CD14-positive monocyte (primary cell): ENCODE measurements around the gene RELN. TPM values are rescaled to one million over a fixed set of nuclear protein-coding genes. Genes with fewer than 3 reads are reported as not detected.

Experiments used
- DNase-seq, 3 donors: peaks; one replicate each; pipeline ENCODE4 v3.0.0-alpha.2; 2011 to 2022
- H2AFZ ChIP-seq: 2 replicates; pipeline ENCODE4 v1.6.0; 2012; ENCODE audit warnings: mild to moderate bottlenecking, low read depth, low read length, inconsistent platforms; ENCODE audit not compliant: insufficient read depth, poor library complexity, severe bottlenecking
- H3K27ac ChIP-seq, 2 donors: 1 replicate in 1 of 2; 2 replicates in 1 of 2; pipeline ENCODE4 v1.5.1; 2012 to 2013; ENCODE audit warnings: low read length in 2 of 2, control low read depth in 1 of 2, inconsistent platforms in 1 of 2, low read depth in 1 of 2, mild to moderate bottlenecking in 1 of 2
- H3K27me3 ChIP-seq, 2 donors: one replicate each; pipeline versions ENCODE4 v1.6.0 to v1.6.1; 2011 to 2013; ENCODE audit warnings: low read length in 2 of 2; ENCODE audit not compliant: control insufficient read depth in 2 of 2, insufficient read depth in 2 of 2
- H3K36me3 ChIP-seq, 2 donors: replicated peaks in 1 of 2; 1 replicate in 1 of 2; 2 replicates in 1 of 2; pipeline versions ENCODE4 v1.5.1 to v1.6.1; 2012 to 2013; ENCODE audit warnings: low read length in 2 of 2, control low read depth in 1 of 2, inconsistent platforms in 1 of 2, mild to moderate bottlenecking in 1 of 2; ENCODE audit not compliant: insufficient read depth in 2 of 2, control insufficient read depth in 1 of 2
- H3K4me1 ChIP-seq, 2 donors: 1 replicate in 1 of 2; 2 replicates in 1 of 2; pipeline versions ENCODE4 v1.5.1 to v1.6.1; 2012 to 2013; ENCODE audit warnings: low read length in 2 of 2, control low read depth in 1 of 2, inconsistent platforms in 1 of 2, mild to moderate bottlenecking in 1 of 2, moderate library complexity in 1 of 2; ENCODE audit not compliant: insufficient read depth in 2 of 2, control insufficient read depth in 1 of 2
- H3K4me2 ChIP-seq: replicated peaks from 2 replicates; pipeline ENCODE3; 2012; ENCODE audit warnings: low read length, moderate library complexity, mild to moderate bottlenecking; ENCODE audit not compliant: poor library complexity, severe bottlenecking; ENCODE audit errors: extremely low read depth
- H3K4me3 ChIP-seq, 3 experiments: fragments of 200-600 bp in 1 of 3; sonication (generic) in 1 of 3; replicated peaks in 1 of 3; 1 replicate in 2 of 3; 2 replicates in 1 of 3; pipeline ENCODE4 v1.5.1; 2011 to 2013; ENCODE audit warnings: low read length in 3 of 3, mild to moderate bottlenecking in 3 of 3, control low read depth in 2 of 3, low read depth in 2 of 3, inconsistent platforms in 1 of 3, moderate library complexity in 1 of 3
- H3K79me2 ChIP-seq: 2 replicates; pipeline ENCODE4 v1.6.0; 2012; ENCODE audit warnings: mild to moderate bottlenecking, control low read depth, inconsistent platforms, low read length, moderate library complexity; ENCODE audit not compliant: insufficient read depth
- H3K9ac ChIP-seq: 2 replicates; pipeline ENCODE4 v1.6.0; 2017; ENCODE audit warnings: low read length, mild to moderate bottlenecking; ENCODE audit not compliant: insufficient read depth, poor library complexity, severe bottlenecking
- H3K9me3 ChIP-seq, 2 donors: replicated peaks in 1 of 2; 1 replicate in 1 of 2; 2 replicates in 1 of 2; pipeline versions ENCODE4 v1.5.1 to v1.6.1; 2012 to 2013; ENCODE audit warnings: low read length in 2 of 2, control low read depth in 1 of 2; ENCODE audit not compliant: control insufficient read depth in 1 of 2, insufficient read depth in 1 of 2
- H4K20me1 ChIP-seq: 2 replicates; pipeline ENCODE4 v1.6.0; 2012; ENCODE audit warnings: mild to moderate bottlenecking, low read length, control low read depth, moderate library complexity; ENCODE audit not compliant: insufficient read depth
- H3K27ac Mint-ChIP-seq, 7 donors: one replicate each; pipeline ENCODE4 v1.8.0; 2020; ENCODE audit warnings: mild to moderate bottlenecking in 7 of 7, mixed read lengths in 7 of 7, moderate library complexity in 6 of 7, inconsistent platforms in 2 of 7
- H3K27me3 Mint-ChIP-seq, 3 donors: one replicate each; pipeline ENCODE4 v1.8.0; 2021 to 2022; ENCODE audit warnings: low read depth in 3 of 3, mild to moderate bottlenecking in 3 of 3, mixed read lengths in 3 of 3, moderate library complexity in 3 of 3, inconsistent platforms in 1 of 3
- H3K36me3 Mint-ChIP-seq, 2 donors: one replicate each; pipeline ENCODE4 v1.8.0; 2020; ENCODE audit warnings: mixed read lengths in 2 of 2, inconsistent platforms in 1 of 2, mild to moderate bottlenecking in 1 of 2
- H3K4me1 Mint-ChIP-seq: one replicate; pipeline ENCODE4 v1.8.0; 2020; ENCODE audit warnings: mild to moderate bottlenecking, mixed read lengths
- H3K4me3 Mint-ChIP-seq, 2 donors: one replicate each; pipeline ENCODE4 v1.8.0; 2020; ENCODE audit warnings: mild to moderate bottlenecking in 2 of 2, mixed read lengths in 2 of 2, moderate library complexity in 1 of 2
- H3K9me3 Mint-ChIP-seq, 7 donors: one replicate each; pipeline ENCODE4 v1.8.0; 2020 to 2022; ENCODE audit warnings: mixed read lengths in 7 of 7, mild to moderate bottlenecking in 6 of 7, moderate library complexity in 6 of 7, inconsistent platforms in 2 of 7
- WGBS: methylation state at CpG from one replicate; pipeline ENCODE4 v1.1.5; 2013; ENCODE audit warnings: missing lambda C conversion rate; ENCODE audit not compliant: insufficient coverage; 5-methylcytosine and 5-hydroxymethylcytosine counted together
- intact Hi-C, 2 donors: fragments of 100-400 bp; cut with micrococcal nuclease; formaldehyde crosslinking; loops; one replicate each; pipeline versions ENCODE4 v1.15.0 to v1.15.1; 2023
- polyA plus RNA-seq, 3 donors: library from polyadenylated mRNA; depleted of rRNA in 1 of 3; unstranded in 2 of 3; stranded (reverse) in 1 of 3; fragments of 300-500 nt in 2 of 3; fragments of >200 nt in 1 of 3; fragmentation: Illumina TruSeq in 2 of 3; gene quantifications; 1 replicate in 2 of 3; 2 replicates in 1 of 3; pipeline ENCODE4 v1.2.3, GENCODE V29; 2012 to 2021
- TF ChIP-seq, protein P1 (sequence below): fragments of 200-600 bp; IDR thresholded peaks from one replicate; pipeline ENCODE4 v1.8.0; 2022; ENCODE audit warnings: antibody characterized with exemption, mild to moderate bottlenecking

RELN gene
- polyA plus RNA-seq, 3 donors: not detected

DNA sequence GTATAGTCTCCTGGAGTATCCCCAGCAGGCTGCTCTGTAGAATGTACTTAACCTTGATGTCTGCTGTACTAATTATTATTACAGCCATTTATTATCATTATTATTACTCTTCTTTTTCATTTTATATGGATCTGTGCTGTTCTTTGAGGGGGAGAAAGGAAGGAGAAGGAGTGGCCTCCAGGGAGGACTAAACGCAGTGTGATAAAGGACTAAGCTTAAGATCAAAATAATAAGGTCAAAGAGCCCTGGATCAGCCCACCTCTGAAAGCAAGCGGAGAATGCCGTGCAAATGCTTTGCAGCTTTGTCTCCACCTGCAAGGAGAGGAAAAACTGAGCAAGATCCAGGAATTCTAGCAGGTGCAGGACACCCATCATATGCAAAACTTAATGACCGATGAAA lies 65.3 kb downstream of the RELN start:
- Histone ChIP-seq H3K9me3 (no peaks in the 10 kb centered on the region), H4K20me1 (no peaks in the 10 kb centered on the region), H3K4me1 (no peaks in the 10 kb centered on the region), H3K4me2 (no peak overlapping the region), H3K27me3 (no peaks in the 10 kb centered on the region), H3K79me2 (no peaks in the 10 kb centered on the region), H3K27ac (no peak overlapping the region), H3K4me3 (no peak overlapping the region), H3K9ac (no peak overlapping the region), H2AFZ (no peak overlapping the region), H3K36me3 (no peaks in the 10 kb centered on the region)
- TF ChIP-seq, protein P1, sequence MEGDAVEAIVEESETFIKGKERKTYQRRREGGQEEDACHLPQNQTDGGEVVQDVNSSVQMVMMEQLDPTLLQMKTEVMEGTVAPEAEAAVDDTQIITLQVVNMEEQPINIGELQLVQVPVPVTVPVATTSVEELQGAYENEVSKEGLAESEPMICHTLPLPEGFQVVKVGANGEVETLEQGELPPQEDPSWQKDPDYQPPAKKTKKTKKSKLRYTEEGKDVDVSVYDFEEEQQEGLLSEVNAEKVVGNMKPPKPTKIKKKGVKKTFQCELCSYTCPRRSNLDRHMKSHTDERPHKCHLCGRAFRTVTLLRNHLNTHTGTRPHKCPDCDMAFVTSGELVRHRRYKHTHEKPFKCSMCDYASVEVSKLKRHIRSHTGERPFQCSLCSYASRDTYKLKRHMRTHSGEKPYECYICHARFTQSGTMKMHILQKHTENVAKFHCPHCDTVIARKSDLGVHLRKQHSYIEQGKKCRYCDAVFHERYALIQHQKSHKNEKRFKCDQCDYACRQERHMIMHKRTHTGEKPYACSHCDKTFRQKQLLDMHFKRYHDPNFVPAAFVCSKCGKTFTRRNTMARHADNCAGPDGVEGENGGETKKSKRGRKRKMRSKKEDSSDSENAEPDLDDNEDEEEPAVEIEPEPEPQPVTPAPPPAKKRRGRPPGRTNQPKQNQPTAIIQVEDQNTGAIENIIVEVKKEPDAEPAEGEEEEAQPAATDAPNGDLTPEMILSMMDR: no peak
- intact Hi-C loops: no loop called here
- H3K4me1 Mint-ChIP-seq: no peaks in the 10 kb centered on the region
- H3K27ac Mint-ChIP-seq: no peak overlapping the region
- 81% methylated on average over 2 of the region's 4 CpGs for WGBS
- peaks cover 0 to 3% (median 0%) of the 10 kb centered on the region in 7 donors for H3K9me3 Mint-ChIP-seq
- no peaks in the 10 kb centered on the region for H3K27me3 Mint-ChIP-seq
- no peaks in the 10 kb centered on the region for H3K36me3 Mint-ChIP-seq
- no peak overlapping the region for H3K4me3 Mint-ChIP-seq
- DNase-seq: no peak

- Histone ChIP-seq H3K27ac (no peak overlapping the region), H4K20me1 (no peaks in the 10 kb centered on the region), H3K36me3 (no peaks in the 10 kb centered on the region), H3K4me2 (no peak overlapping the region), H3K4me1 (no peaks in the 10 kb centered on the region), H3K9me3 (no peaks in the 10 kb centered on the region), H3K9ac (no peak overlapping the region), H3K4me3 (no peak overlapping the region), H3K79me2 (no peaks in the 10 kb centered on the region), H3K27me3 (no peaks in the 10 kb centered on the region), H2AFZ (no peak overlapping the region)
- no peak overlapping the region for H3K4me3 Mint-ChIP-seq
- no peaks in the 10 kb centered on the region for H3K4me1 Mint-ChIP-seq
- H3K36me3 Mint-ChIP-seq: no peaks in the 10 kb centered on the region
- no peaks in the 10 kb centered on the region for H3K27me3 Mint-ChIP-seq
- peaks cover 0 to 3% (median 0%) of the 10 kb centered on the region in 7 donors for H3K9me3 Mint-ChIP-seq
- H3K27ac Mint-ChIP-seq: no peak overlapping the region
- TF ChIP-seq, protein P1: no peak
- no CpG with 5 or more reads among the region's 2 CpGs for WGBS
- DNase-seq: no peak
- intact Hi-C loops: no loop called here
Observed at GRCh38 chr7:103922407-103922806, 67.1 kb downstream of the RELN start.
